CD4-positive, alpha-beta T cell treated with Interleukin-17A for 4 hours (primary cell): ENCODE results near the gene HDAC10.

Experiments used
- DNase-seq: peaks from one replicate; pipeline ENCODE4 v3.0.0-alpha.2; 2020; ENCODE audit warnings: mixed read lengths

The HDAC10 gene

DNA sequence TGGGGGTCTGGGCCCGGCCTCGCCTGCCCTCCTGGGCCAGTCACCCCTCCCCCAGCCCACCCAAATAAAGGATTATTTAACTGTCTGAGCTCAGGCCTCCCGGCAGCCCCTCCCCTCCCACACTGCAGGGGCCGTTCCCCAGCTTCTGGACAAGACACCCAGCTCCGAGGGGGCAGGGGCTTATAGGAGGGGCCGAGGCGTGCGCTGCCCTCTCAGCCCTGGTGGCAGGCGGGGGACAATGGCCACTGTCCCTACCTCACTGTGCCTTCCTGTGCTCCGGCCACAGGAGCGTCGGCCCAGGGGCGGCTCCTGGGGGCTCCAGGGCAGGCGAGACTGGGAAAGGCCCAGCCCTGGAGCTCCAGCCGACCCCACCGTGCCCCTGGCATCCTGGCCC, 52.4 kb downstream of the HDAC10 start:
- no peak for DNase-seq

DNA sequence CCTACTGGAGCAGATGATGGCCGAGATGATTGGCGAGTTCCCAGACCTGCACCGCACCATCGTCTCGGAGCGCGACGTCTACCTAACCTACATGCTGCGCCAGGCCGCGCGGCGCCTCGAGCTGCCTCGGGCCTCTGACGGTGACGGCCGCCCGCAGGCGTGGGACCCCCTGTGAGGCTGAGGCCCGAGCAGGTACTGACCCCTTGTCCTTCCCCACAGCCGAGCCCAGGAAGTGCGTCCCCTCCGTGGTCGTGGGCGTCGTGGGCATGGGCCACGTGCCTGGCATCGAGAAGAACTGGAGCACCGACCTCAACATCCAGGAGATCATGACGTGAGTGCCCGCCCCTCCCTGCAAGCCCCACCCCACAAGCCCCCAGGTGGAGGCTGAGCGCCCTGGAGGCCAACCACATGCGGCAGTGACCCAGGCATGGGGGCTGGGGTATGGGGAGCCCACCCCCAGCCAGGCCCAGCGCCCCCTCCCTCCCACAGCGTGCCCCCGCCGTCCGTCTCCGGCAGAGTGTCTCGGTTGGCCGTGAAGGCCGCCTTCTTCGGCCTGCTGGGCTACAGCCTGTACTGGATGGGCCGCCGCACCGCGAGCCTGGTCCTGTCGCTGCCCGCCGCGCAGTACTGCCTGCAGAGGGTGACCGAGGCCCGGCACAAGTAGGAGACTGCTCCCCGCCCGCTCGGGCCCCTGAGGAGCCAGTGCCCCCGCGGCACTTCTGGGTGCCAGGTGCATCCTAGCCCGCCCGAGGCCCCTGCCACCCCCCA, 53.0 kb downstream of the HDAC10 start:
- no peak for DNase-seq

DNA sequence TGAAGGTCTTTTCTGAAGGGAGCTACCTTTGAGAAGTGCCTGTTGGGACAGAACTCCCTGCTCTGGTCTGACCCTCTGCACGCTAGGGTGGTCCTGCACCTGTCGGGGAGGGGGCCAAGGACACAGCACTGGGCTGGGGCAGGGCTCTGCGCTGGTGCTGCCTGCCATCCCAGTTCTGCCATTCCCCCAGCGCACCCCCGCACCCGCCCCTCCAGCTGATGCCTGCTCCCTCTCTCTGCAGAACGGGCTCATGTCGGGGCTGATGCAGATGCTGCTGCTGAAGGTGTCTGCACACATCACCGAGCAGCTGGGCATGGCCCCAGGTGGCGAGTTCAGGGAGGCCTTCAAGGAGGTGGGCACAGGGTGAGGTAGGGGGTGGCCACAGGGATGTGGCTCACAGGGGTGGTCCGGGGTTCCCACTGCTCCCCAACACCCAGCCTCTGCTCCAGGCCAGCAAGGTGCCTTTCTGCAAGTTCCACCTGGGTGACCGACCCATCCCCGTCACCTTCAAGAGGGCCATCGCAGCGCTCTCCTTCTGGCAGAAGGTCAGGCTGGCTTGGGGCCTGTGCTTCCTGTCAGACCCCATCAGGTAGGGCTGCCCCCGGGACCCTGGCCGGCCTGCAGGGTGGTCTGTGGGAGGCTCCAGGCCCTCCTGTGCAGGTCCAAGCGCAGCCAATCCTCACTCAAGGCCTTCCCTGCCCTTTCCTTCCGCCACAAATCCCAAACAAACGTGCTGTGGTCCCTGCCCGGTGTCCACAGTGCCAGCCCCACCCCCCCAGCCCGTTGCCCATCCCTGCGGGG, 53.9 kb downstream of the HDAC10 start:
- no peak for DNase-seq

DNA sequence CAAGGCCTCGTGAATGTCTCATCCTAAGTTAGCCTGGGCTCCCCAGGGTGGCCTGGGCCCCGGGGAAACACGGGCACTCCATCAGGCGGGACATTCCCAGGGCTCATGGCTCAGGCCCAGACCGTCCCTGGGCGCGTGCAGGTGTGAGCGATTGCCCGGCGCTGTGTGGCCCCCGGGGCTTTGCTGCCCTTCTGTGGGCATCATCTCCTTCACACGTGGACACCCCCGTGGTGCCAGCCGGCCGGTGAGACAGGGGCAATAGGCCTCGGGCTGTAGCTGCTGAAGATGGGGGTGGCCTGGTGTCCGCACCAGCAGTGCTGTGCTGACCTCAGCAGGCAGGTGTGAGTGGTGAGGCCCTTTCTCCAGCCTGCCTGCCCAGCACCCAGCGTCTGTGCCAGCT, 54.8 kb downstream of the HDAC10 start:
- no peak for DNase-seq
